Measurements from ENCODE around the gene DNASE2B. TPM values are rescaled to one million over a fixed set of nuclear protein-coding genes. Genes with fewer than 3 reads are reported as not detected.

Gene DNASE2B
- polyA plus RNA-seq, 1 experiment, result not detected

DNA sequence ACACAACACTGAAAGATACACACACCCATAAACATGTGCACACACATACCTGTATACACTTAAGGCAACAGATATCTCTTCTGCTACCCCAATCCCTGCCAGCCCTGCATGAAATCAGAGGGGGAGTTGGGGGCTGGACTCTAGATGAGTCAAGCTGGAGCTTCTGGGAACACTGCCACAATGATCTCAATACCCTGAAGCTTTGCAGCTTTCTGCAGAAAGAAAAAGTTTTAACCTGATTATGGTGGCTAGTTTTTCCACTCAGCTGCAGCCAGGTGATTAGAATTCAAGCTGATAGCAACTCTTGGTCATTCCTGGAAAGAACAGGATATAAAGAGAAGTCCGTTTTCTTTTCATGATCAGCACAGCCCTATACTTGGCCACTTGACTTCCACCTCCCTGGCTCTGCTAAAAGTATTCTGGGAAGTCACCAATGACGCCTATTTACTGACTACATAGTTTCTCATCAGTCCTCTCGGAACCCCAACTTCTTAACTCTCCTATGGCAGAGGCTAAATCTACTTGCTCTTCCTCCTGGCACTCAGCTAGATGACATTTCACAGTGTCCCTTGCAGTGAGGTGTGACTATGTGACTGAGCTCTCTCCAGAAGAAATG is 20.7 kb upstream of the DNASE2B start:
- no peak overlapping the region for H3K4me3 ChIP-seq (ENCODE audit: low read depth, low read length)
- ChIA-PET POLR2A (no interaction called here), CTCF (interaction anchor here (1.6 kb wide), 1 partner anchor 65 kb away, joined by 3 read pairs; no protein-coding TSS in a partner anchor)
- H3K27me3 ChIP-seq (ENCODE audit: control insufficient read depth, insufficient read depth, low read length), result no peaks in the 10 kb centered on the region
- peak; percentile 36 for DNase-seq (ENCODE audit: low read depth)
- no peaks in the 10 kb centered on the region for H3K36me3 ChIP-seq (ENCODE audit: control insufficient read depth, insufficient read depth, low read length)
- TF ChIP-seq, protein P1, sequence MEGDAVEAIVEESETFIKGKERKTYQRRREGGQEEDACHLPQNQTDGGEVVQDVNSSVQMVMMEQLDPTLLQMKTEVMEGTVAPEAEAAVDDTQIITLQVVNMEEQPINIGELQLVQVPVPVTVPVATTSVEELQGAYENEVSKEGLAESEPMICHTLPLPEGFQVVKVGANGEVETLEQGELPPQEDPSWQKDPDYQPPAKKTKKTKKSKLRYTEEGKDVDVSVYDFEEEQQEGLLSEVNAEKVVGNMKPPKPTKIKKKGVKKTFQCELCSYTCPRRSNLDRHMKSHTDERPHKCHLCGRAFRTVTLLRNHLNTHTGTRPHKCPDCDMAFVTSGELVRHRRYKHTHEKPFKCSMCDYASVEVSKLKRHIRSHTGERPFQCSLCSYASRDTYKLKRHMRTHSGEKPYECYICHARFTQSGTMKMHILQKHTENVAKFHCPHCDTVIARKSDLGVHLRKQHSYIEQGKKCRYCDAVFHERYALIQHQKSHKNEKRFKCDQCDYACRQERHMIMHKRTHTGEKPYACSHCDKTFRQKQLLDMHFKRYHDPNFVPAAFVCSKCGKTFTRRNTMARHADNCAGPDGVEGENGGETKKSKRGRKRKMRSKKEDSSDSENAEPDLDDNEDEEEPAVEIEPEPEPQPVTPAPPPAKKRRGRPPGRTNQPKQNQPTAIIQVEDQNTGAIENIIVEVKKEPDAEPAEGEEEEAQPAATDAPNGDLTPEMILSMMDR (IDR thresholded peaks at IDR 0.05; ENCODE audit: insufficient read depth, low read depth, low read length), result no peak

DNA sequence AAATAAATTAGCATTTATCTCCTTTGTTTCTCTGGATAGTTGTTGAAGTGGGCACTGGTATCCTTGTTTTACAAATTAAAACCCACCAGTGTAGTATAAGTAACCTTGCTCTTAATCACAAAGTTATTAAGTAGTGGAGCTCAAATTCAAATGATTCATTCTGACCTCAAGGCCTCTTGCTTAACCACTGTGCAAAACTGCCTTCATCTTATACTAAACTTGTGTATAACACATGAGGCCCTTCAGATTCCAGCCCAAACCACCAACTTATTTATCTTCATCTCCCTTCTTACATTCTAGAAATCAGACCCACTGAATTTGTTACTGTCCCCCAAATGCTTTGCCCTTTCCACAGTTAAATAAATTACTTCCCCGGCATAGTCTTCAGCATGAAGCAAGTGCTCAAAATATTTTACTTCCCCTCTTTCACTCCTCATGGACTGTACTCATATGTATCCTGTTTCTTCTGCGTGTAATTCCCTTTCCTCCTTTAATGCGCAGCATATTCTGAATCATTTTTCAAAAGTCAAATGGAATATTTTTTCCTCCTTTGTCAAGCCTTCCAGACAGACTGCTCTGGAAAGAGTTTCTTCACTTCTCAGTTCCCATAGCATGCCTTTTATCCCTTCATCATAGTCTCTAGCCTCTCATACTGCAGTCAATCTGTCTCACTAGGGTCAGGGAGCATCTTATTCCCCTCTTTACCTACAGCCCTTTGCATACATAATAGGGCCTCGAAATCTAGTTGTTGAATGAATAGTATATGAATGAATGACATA is 19.0 kb upstream of the DNASE2B start:
- H3K27me3 ChIP-seq (ENCODE audit: control insufficient read depth, insufficient read depth, low read length), result no peaks in the 10 kb centered on the region
- CTCF ChIA-PET, result interaction anchor here (0.8 to 1.4 kb wide), 2 partner anchors 13 to 234 kb away, joined by 3 read pairs; no protein-coding TSS in a partner anchor
- TF ChIP-seq, protein P1 (IDR thresholded peaks at IDR 0.05; ENCODE audit: insufficient read depth, low read depth, low read length), result no peak
- DNase-seq (ENCODE audit: low read depth), result peak; percentile 39
- H3K4me3 ChIP-seq (ENCODE audit: low read depth, low read length), result no peak overlapping the region
- POLR2A ChIA-PET, result no interaction called here
- H3K36me3 ChIP-seq (ENCODE audit: control insufficient read depth, insufficient read depth, low read length), result no peaks in the 10 kb centered on the region

DNA sequence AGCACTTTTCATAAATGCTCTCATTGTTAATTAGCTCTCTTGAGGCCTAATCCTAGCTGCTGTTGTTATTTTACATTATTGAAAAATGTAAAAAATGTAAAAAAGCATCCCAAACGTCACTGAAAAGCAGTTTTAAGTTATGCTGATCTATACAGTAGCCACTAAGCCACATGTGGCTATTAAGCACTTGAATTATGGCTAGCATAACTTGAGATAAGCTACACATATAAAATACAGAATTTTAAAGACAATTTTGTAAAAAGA is 18.4 kb upstream of the DNASE2B start:
- Histone ChIP-seq H3K27me3 (ENCODE audit: control insufficient read depth, insufficient read depth, low read length) (no peaks in the 10 kb centered on the region), H3K36me3 (ENCODE audit: control insufficient read depth, insufficient read depth, low read length) (no peaks in the 10 kb centered on the region), H3K4me3 (ENCODE audit: low read depth, low read length) (no peak overlapping the region)
- DNase-seq (ENCODE audit: low read depth), result no peak
- CTCF ChIA-PET, result no interaction called here
- TF ChIP-seq, protein P1 (IDR thresholded peaks at IDR 0.05; ENCODE audit: insufficient read depth, low read depth, low read length), result no peak
- POLR2A ChIA-PET, result no interaction called here

DNA sequence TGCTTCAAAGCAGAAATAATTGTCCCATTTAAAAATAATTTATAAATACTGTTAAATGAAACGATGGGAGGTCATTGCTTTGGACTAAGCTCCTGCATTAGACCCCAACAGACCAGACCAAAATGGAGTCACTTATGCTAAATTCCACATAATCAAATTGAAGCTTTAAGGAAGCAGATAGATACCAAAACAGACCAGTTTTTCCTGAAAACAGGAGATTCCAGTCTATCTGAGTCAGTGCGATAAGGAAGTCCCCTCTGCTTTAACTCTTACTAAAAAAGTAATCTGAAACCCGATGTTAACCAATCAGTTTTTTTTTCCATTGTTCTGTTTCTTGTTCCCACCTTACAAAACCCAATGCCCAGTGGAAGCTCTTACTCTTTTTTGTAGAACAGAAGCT is 16.2 kb upstream of the DNASE2B start:
- no peak for DNase-seq (ENCODE audit: low read depth)
- Histone ChIP-seq H3K36me3 (ENCODE audit: control insufficient read depth, insufficient read depth, low read length) (no peaks in the 10 kb centered on the region), H3K4me3 (ENCODE audit: low read depth, low read length) (no peak overlapping the region), H3K27me3 (ENCODE audit: control insufficient read depth, insufficient read depth, low read length) (no peaks in the 10 kb centered on the region)
- ChIA-PET CTCF (no interaction called here), POLR2A (no interaction called here)
- TF ChIP-seq, protein P1 (IDR thresholded peaks at IDR 0.05; ENCODE audit: insufficient read depth, low read depth, low read length), result no peak

DNA sequence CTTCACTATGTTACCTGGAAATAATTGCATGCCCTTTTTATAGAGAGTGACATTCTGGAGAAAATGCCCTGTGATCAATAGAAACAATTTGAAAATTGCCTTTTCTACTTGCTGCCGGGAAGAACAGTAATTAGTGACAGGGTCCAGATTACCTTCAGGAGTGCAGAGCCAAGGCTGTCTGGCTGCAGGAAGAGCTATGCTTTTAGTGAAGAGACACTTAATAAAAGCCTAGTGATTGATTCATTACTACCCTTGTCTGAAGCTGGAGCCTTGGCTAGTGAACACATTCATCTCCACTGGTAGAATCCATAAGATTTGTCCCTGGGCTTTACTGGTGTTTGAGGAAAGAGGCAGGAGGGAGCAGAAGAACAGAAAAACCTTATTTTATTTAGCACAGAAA is 12.9 kb upstream of the DNASE2B start:
- no peak overlapping the region for H3K4me3 ChIP-seq (ENCODE audit: low read depth, low read length)
- ChIA-PET POLR2A (no interaction called here), CTCF (no interaction called here)
- TF ChIP-seq, protein P1 (IDR thresholded peaks at IDR 0.05; ENCODE audit: insufficient read depth, low read depth, low read length), result no peak
- H3K36me3 ChIP-seq (ENCODE audit: control insufficient read depth, insufficient read depth, low read length), result no peaks in the 10 kb centered on the region
- DNase-seq (ENCODE audit: low read depth), result no peak
- no peaks in the 10 kb centered on the region for H3K27me3 ChIP-seq (ENCODE audit: control insufficient read depth, insufficient read depth, low read length)

All from BJ (cell line).